GM19452 (cell line): ENCODE measurements around the gene SLC20A1.

ENCODE experiments used
- ATAC-seq: cut with Tn5 transposase; IDR thresholded peaks from one replicate; pipeline ENCODE4 v1.9.1; 2021; ENCODE audit not compliant: unreplicated experiment

Gene SLC20A1

GRCh38 chr2:112625474-112626114, 20.1 kb upstream of the SLC20A1 start:
- ATAC-seq: no peak

- no peak for ATAC-seq
Measured at GRCh38 chr2:112626604-112627059, 19.1 kb upstream of the SLC20A1 start.

GRCh38 chr2:112627060-112628040, 18.4 kb upstream of the SLC20A1 start:
- no peak for ATAC-seq

GRCh38 chr2:112629224-112629623, 16.5 kb upstream of the SLC20A1 start:
- no peak for ATAC-seq

- ATAC-seq: no peak
Measured at GRCh38 chr2:112629823-112630222, 15.9 kb upstream of the SLC20A1 start.

GRCh38 chr2:112630268-112630667, 15.5 kb upstream of the SLC20A1 start:
- ATAC-seq: no peak

GRCh38 chr2:112633708-112634107, 12.0 kb upstream of the SLC20A1 start:
- ATAC-seq: no peak

GRCh38 chr2:112634153-112634873, 11.4 kb upstream of the SLC20A1 start:
- ATAC-seq: no peak

GRCh38 chr2:112634874-112635157, 10.9 kb upstream of the SLC20A1 start:
- no peak for ATAC-seq

- ATAC-seq: peak; percentile 79
Measured at GRCh38 chr2:112636605-112637288, 9.0 kb upstream of the SLC20A1 start.

GRCh38 chr2:112637289-112637660, 8.5 kb upstream of the SLC20A1 start:
- ATAC-seq: no peak

GRCh38 chr2:112639936-112640335, 5.8 kb upstream of the SLC20A1 start:
- ATAC-seq: no peak

GRCh38 chr2:112640467-112640799, 5.3 kb upstream of the SLC20A1 start:
- no peak for ATAC-seq

- ATAC-seq: no peak
Measured at GRCh38 chr2:112640800-112641675, 4.7 kb upstream of the SLC20A1 start.

- ATAC-seq: no peak
Measured at GRCh38 chr2:112641701-112642100, 4.0 kb upstream of the SLC20A1 start.

GRCh38 chr2:112642561-112642960, 3.2 kb upstream of the SLC20A1 start:
- no peak for ATAC-seq

- ATAC-seq: no peak
Measured at GRCh38 chr2:112642966-112643365, 2.8 kb upstream of the SLC20A1 start.

GRCh38 chr2:112643488-112643887, 2.3 kb upstream of the SLC20A1 start:
- ATAC-seq: no peak

- no peak for ATAC-seq
Measured at GRCh38 chr2:112644155-112644932, 1.4 kb upstream of the SLC20A1 start.

GRCh38 chr2:112644933-112645309, 818 bp upstream of the SLC20A1 start:
- peak; percentile 0 for ATAC-seq
